AG09309 (cell line): ENCODE data around the gene DOHH.

Experiments used
- DNase-seq: peaks from one replicate; pipeline ENCODE4 v3.0.0-alpha.2; 2010; ENCODE audit warnings: low read depth
- H3K4me3 ChIP-seq: 2 replicates; pipeline ENCODE4 v1.5.1; 2011; ENCODE audit warnings: mild to moderate bottlenecking, low read depth, low read length, moderate library complexity; ENCODE audit not compliant: control insufficient read depth
- TF ChIP-seq, protein P1 (sequence below): IDR thresholded peaks from 2 replicates; pipeline ENCODE4 v1.5.1; 2011; ENCODE audit warnings: mild to moderate bottlenecking, low read depth, low read length, inconsistent platforms; ENCODE audit not compliant: insufficient read depth, control insufficient read depth; ENCODE audit errors: missing control alignments

Gene DOHH, protein sequence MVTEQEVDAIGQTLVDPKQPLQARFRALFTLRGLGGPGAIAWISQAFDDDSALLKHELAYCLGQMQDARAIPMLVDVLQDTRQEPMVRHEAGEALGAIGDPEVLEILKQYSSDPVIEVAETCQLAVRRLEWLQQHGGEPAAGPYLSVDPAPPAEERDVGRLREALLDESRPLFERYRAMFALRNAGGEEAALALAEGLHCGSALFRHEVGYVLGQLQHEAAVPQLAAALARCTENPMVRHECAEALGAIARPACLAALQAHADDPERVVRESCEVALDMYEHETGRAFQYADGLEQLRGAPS

DNA sequence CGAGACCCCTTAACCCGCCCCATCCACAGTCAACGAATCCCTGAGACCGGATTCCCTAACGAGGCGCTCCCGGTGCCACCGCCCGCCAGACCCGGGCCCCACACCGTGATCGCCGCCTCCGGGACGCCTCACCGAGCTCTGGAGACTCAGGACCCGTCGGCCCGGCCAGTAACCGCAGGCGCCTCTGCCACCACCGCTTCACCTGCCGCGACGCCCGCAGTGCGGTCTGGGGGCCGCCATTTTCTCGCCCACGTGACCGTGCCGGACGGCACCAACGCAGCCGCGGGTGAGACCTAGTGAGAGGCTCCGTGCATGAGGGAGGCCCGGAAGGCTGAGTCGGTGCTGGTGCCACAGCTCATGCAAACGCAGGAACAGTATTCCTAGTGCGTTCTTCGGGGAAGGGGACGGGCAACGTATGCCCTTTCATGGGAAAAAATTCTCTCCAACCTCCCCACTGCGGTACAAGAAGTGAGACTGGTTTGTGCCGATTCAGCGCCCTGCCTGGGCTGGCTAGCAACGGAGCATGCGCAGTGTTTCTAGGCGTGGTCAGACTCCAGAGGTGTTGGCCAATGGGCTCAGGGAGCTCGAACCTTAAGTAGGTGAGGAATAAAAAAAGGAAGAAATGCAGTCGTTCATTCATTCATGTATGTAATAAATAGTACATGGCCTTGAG, at the start of gene DOHH:
TSS of gene DOHH (minus strand) at position 246 of the 673 bp plus-strand sequence. CDS start 3,860 bp downstream, outside the sequence.
- peak; percentile 84 for DNase-seq
- peak within 1 kb of the TSS; percentile 86 for H3K4me3 ChIP-seq
- TF ChIP-seq, protein P1, sequence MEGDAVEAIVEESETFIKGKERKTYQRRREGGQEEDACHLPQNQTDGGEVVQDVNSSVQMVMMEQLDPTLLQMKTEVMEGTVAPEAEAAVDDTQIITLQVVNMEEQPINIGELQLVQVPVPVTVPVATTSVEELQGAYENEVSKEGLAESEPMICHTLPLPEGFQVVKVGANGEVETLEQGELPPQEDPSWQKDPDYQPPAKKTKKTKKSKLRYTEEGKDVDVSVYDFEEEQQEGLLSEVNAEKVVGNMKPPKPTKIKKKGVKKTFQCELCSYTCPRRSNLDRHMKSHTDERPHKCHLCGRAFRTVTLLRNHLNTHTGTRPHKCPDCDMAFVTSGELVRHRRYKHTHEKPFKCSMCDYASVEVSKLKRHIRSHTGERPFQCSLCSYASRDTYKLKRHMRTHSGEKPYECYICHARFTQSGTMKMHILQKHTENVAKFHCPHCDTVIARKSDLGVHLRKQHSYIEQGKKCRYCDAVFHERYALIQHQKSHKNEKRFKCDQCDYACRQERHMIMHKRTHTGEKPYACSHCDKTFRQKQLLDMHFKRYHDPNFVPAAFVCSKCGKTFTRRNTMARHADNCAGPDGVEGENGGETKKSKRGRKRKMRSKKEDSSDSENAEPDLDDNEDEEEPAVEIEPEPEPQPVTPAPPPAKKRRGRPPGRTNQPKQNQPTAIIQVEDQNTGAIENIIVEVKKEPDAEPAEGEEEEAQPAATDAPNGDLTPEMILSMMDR = no peak

DNA sequence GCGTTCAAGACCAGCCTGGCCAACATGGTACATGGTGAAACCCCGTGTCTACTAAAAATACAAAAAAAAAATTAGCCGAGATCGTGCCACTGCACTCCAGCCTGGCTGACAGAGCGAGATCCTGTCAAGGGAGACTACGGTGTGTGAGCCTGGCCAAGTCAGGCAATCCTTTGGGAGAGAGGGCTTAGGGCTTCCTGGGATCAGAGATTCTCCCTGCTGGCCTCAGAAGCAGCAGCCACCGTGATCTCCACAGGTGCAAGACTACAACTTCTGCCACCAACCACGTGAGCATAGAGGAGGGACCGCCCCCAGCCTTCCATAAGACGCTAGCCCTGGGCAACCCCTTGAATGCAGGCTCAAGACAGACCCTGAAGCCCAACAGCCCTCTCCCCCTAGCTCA, 49.3 kb upstream of the DOHH start:
- DNase-seq = no peak
- H3K4me3 ChIP-seq = no peak overlapping the region
- TF ChIP-seq, protein P1 = no peak

DNA sequence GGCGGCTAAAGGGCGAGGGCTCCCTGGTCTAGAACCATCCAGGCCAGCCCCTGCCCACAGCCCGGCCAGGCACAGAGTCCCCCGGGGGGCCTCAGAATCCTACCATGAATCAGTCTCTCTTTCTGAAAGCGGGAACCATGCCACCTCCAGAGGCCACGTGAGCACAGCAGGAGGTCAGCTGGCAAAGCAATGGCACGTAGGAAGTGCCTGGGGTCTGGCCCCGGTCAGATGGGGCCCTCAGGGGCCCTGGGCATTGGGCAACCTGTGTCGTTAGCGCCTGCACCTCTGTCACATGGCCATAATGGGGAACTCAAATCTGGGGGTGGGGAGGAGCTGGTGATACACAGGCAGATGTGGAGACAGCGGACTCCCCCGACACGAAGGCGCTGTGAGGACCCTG, 48.1 kb upstream of the DOHH start:
- H3K4me3 ChIP-seq = no peak overlapping the region
- no peak for DNase-seq
- TF ChIP-seq, protein P1 = no peak

DNA sequence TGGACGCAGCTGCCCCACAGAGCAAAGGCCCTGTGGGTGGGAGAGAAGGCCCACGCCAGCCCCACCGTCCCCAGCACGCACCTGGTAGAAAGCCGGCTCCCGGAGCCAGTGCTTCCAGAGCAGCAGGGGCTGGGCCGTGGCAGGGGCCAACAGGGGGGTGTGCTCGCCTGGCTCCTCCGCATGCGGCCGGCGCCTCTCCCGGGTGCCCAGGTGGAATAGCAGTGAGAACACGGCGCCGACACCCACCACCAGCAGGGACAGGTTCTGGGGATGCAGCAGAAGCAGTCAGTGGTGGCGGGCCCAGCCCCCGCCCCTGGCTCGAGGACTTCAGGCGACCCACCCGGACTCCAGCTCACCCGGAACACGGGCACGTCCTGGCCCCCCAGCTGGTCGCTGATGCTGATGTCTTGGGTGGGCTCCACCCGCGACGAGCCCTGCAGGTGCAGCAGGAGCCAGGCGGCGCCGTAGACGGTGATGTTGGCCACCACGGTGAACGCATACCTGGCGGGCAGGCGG, 47.4 kb upstream of the DOHH start:
- no peak overlapping the region for H3K4me3 ChIP-seq
- DNase-seq = no peak
- TF ChIP-seq, protein P1 = no peak

DNA sequence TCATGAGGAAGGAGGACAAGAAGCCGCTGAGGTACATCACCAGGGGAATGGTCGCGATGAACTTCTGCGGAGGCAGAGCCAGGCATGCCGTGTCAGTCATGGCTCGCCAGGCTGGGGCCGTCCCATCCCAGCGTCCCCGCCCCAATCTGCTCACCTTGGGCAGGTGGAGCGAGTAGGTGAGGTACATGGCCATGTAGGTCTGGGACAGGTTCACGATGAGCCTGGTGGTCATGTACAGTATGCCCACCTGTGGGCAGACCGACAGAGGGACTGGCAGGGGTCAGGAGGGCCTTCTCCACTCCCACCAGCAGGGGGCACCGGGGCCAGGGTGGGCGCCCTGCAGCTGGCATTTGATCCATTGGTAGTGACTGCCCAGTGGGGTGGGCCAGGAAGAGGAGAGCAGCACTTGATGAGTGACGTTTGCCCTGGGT, 46.8 kb upstream of the DOHH start:
- TF ChIP-seq, protein P1 = peak; percentile 71
- no peak overlapping the region for H3K4me3 ChIP-seq
- no peak for DNase-seq

DNA sequence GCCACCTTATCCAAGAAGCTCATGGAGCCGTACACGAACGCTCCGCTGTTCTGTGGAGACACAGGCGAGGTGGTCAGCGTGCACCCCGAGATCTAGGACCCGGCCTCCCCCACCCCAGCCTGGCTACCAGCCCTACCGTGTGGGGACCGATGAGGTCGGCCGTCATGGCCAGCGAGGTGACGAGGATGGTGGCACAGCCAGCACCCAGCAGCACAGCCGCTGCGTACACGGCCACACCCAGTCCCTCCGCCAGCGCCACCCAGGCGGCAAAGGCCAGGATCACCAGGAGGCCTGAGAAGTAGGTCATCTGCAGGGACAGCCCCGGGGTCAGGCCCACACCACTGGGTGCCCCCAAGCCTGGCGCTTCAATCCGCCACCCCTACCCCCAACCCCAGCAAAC, 45.6 kb upstream of the DOHH start:
- H3K4me3 ChIP-seq = no peak overlapping the region
- TF ChIP-seq, protein P1 = no peak
- no peak for DNase-seq

DNA sequence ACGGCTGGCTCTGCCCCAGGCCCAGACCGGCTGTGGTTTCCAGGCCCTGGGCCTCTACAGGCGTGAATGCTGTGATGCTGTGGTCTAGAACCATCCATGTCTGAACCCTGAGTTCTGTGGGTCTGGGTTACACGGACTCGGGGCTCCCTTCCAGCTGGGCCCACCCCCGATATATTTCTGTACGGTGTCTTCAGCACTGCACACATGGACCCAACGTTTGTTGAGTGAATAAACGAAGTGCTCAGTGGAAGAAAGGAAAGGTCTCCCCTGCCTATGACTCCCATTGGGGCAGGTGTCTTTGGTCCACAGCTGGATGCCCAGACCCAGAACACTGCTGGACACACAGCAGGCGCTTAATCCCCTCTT, 45.2 kb upstream of the DOHH start:
- TF ChIP-seq, protein P1 = no peak
- DNase-seq = no peak
- H3K4me3 ChIP-seq = no peak overlapping the region
